HG03457 (cell line): ENCODE data around the gene CSRNP2.
"Not testable (repeated sequence)": the region's sequence is repeated elsewhere in the genome, so short reads cannot be mapped to it uniquely, and the experiment has no call there.

Experiments used
- ATAC-seq: cut with Tn5 transposase; IDR thresholded peaks from one replicate; pipeline ENCODE4 v1.9.1; 2021; ENCODE audit warnings: moderate number of reproducible peaks; ENCODE audit not compliant: unreplicated experiment

The CSRNP2 gene

DNA sequence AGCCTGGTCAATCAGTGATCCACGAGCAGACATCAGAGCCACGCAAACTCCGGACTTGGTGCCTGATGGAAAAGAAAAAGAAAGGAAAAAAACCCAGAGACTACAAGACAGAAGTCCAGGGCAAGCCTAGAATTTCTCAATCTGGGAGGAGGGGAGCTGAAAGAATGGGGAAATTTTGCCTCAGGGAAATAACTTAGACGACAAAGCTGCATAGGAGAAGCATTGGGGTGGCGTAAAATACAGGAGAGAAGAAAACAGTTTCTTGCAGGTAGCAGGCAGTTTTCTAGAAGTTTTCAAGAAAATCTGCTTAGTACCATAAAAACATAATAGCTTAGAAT lies 54.6 kb downstream of the CSRNP2 start:
- no peak for ATAC-seq

DNA sequence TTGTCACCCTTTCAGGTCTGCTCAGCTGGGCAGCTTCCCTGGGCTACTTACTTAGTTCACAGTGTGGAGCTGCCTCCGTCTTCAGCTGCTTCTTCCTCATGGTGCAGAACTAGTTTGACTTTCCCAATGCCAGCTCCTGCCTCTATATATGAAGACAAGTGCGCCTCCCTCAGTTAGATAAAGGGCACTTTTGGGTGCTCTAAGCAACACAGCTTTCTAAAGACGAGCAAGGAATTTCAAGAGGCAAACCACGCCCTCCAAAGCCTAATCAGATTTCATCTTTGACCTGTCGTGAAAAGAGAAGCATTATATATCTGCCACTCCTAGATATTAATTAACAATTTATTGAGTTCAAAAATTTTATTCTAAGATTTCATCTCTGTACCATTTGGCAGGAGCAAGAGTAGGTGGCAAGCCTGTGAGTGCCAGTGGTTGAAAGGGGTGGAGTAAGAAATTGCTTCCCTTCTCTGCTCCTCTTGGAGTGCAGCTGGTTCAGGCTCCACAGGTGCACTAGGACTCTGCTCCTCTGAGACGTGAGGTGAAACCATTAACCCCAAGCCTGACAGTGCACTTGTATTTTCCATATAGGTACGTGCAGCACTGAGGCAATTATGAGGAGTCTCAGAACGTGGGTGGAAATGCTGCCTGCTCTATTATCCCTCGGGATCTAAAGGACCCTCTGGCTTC lies 55.1 kb downstream of the CSRNP2 start:
- no peak for ATAC-seq

DNA sequence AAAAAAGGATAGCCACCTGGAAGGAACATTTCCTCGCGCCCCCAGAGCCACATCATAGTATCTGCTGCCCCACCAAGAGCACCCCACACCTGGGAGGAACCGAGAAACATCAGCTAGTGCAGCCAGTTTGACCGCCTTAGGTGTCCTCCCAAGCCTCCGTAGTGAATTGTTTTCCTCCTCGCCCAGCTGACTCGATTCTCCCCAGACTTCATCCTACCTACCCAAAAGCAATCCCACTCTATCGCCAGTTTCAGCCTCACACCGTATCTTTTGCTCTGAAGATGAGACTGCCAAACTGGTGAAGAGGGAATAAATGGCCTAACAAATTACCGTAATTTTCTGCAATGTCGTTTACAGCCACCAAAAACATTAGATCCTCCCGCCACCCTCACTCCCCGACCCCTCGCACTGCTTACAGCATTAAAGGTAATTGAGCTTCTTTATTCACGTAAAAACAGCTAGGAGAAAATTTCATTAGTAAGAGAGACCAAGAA lies 56.0 kb downstream of the CSRNP2 start:
- no peak for ATAC-seq

DNA sequence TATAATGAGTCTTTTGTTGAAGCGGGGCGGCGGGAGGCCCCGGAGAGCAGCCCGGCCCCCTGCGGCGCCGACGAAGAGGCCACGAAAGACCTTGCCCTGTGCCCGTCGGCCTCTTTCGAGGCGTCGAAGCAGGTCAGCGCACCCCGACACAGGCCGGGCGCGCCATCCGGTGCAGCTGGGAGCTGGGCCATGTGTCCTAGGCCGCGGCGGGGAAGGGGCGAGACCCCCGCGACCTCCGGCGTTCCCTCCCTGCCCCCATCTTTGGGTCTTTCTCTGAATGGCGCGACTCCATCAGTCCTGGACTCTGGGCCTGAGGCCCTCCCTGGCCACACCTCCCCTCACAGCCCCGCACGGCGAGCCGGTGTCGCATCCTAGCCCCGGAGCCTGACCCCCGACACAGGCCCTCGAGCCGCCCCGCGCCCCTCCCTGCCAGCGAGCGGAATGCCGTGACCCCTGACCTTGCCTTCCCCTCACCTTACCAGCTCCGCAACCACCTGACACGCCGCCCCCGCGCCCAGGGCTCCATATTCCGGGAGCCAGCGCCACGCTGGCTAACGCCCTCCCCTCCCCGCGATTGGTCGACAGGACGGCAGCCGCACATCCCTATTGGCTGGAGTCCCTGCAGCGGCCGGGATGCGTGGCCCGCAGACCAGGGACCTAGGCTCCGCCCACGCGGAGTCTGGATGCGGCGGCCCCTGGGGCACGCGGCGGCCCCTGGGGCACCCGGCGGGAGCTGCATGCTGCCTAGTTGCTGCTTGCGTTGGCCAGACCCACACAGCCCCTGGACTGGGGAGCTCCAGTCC lies 57.4 kb downstream of the CSRNP2 start, which contains the start of gene SLC11A2:
SLC11A2 (minus strand) TSS at position 549 of the 803 bp plus-strand sequence. CDS start 15,656 bp downstream, outside the sequence.
- ATAC-seq: peak; percentile 79

DNA sequence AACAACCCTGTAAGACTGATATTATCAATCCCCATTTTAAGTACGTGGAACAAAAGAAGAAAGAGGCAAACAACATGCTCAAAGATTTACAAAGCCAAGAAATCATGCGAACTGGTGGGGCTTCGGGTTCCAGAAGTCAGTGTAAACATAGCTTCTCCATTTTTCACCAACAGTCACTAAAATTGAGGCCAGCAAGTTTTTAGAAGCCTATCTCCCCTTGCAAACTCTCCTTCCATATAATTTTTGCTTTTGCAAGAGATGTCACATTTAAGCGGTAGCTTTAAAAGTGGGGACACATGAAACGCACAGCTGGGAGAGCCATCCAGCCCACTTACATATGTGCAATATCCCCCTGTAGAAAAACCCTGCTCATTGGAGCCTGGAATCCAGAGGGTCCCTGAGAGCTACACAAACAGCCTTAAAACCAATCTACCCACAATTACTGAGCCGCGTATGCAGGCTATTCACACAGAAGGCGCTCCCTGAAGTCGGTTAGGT lies 58.0 kb downstream of the CSRNP2 start:
- ATAC-seq: no peak

DNA sequence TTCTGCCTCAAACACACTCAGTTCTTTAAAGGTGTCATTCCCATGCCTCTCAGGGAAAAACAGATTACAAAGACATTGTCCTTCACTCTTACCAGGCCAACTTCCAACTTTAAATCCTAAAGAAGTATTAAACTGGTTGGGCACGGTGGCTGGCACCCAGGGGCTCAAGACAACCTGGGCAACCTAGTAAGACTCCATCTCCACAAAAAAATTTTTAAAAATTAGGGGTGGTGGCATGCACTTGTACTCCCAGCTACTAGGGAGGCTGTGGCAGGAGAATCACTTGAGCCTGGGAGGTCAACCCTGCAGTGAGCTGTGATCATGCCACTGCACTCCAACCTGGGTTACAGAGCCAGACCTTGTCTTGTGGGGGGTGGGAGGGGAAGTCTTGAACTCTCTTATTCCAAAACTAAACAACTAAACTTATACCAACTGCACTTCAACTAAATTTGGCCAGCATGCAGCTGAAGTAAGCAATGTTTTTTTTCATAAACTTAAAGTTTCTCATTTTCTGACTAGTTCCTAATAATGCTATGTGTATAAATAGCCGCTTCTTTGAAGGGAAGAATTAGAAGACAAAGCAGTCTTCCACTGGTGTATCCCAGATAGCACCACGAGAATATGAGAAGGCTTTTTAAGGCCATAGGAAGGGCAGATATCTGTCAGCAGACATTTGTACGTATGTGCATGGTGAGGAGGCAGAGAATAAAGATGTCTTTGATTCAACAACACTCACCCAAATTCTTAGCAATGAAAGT lies 59.6 kb downstream of the CSRNP2 start:
- ATAC-seq: no peak

DNA sequence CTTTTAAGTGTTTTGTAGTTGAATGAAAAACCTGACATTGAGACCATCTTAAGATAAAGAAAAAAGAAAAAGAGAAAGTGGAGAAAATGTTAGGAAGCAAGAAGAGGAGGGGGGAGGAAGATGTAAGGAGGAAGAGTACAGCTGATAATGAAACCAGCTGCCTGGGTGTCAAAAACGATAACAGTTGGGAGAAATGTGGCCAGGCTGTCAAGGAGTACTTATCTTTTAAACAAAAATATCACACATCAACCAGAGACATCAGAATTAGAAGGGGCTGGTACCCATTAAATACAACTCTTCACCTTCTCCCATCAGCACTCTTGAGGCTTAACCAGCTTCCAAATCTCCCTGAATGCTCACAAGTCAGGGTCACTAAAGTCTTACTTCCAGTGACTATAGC lies 61.7 kb downstream of the CSRNP2 start:
- ATAC-seq: no peak

DNA sequence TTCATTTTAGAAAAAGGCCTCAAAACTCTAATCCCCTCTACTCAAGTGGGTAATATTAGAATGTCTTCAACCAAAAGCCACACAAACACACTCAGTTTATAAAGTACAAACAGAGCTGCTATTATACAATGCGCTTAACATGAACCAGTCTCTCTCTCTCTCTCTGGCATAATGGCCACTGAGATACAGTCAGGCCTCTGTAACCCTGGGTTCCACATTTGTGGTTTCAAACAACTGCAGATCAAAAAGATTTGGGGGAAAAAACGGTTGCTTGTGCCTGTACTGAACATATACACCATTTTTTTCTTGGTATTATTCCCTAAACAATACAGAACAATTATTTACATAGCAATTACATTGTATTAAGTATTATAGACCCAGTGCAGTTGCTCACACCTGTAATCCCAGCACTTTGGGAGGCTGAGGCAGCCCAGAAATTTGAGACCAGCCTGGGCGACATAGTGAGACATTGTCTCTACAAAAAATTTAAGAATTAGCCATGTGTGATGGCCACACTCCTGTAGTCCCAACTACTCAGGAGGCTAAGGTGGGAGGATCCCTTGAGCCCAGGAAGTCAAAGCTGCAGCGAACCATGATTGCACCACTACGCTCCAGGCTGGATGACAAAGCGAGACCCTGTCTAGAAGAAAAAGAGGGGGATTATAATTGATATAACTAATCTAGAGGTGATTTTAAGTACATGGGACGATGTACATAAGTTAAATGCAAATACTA lies 62.8 kb downstream of the CSRNP2 start:
- no peak for ATAC-seq

DNA sequence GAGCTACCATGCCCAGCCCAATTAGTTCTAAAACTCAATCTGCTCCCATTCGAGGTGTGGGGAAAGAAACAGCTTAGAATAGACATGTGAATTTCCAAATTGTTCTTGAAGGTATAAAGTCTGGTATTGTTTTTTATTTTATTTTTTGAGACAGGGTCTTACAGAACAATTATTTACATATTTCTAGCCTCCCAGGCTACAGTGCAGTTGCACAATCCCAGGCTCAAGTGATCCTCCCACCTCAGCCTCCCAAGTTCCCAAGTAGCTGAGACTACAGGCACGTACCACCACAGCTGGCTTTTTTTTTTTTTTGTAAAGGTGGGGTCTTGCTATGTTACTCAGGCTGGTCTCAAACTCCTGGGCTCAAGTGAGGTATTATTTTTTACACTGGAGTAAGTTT lies 63.5 kb downstream of the CSRNP2 start:
- ATAC-seq: no peak

DNA sequence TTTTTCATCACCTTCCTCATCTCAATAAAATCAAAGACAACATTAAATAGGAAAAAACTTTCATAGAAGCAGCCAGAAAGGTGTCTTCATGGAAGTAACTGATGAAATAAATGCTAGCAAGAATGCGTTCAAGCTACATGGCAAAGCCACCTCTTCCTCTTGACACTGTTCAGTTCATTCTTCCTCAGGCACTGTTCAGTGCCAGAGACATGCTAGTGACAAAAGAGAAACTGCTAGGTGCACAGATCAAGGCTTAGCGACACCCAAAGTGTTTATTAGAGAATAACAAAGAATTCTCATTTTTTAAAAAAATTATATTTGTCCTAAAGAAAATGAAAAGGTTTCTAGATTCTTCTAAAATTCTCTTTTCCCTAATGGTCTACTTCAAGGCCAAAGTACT lies 64.4 kb downstream of the CSRNP2 start:
- no peak for ATAC-seq

DNA sequence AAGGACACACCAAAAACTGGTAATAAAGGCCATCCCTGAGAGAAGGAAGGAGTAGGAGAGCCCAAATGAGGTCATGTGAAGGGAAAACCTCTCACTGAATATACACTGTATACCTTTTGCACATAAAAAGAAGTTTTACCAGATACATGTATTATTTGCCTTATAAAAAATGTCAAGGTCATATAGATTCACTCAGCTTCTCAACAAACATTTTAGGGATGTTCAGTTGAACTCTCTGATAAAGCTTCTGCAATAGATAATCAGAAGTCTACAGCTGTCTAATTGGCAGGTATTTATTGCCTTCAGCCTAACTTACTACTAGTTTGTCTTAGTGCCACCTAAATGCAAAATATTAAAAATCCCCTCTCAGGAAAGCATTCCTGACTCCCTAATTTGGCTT lies 65.9 kb downstream of the CSRNP2 start:
- no peak for ATAC-seq

DNA sequence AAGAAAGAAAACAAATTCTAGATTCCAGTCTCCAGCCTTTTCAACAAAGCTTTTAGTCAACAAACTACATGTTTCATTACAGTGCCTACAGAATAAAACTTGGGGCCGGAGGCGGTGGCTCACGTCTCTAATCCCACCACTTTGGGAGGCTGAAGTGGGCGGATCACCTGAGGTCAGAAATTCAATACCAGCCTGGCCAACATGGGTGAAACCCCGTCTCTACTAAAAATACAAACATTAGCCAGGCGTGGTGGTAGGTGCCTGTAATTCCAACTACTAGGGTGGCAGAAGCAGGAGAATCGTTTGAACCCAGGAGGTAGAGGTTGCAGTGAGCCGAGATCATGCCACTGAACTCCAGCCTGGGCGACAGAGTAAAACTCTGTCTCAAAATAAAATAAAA lies 68.9 kb downstream of the CSRNP2 start:
- ATAC-seq: not testable (repeated sequence)

DNA sequence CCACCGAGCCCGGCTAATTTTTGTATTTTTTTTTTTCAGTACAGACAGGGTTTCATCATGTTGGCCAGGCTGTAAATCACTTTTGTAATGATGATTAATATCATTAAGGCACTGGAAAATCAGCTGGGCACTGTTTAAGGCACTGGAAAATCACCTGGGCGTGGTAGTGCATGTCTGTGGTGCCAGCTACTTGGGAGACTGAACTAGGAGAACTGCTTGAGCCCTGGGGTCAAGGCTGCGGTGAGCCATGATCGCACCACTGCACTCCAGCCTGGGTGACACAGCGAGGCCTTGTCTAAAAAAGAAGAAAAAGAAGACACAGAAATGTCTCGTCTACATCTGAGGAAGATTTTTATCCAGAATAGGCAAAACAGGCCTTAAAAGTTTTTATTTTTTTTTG lies 70.0 kb downstream of the CSRNP2 start:
- no peak for ATAC-seq

DNA sequence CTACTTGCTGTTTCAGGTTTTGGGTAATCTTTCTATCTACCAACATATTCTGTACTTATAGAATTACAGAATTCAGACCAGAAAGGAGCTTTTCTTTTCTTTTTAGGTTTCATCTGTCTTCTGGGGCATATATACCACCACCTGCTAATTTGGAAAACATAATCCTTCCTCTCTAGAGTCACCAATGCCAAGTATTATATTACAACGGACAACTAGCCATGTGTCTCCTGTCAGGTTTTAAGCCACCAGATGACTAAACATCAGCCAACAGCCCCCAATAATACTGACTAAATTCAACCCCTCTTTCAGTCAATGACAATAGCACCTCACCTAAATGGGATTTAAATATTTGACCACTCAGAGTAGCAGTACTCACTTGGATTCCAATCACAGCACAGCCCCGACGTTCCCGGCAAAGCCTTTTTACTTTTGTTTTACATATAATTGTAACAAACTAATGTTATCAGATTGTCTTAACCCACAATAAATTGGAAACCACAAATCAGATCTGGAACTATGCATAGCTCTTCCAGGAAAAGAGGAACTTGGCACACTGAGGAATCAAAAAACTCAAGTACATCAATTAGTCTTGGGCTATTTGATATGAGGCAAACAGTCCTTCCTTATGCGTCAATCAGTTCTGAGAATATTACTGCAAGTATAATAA lies 70.7 kb downstream of the CSRNP2 start:
- no peak for ATAC-seq

DNA sequence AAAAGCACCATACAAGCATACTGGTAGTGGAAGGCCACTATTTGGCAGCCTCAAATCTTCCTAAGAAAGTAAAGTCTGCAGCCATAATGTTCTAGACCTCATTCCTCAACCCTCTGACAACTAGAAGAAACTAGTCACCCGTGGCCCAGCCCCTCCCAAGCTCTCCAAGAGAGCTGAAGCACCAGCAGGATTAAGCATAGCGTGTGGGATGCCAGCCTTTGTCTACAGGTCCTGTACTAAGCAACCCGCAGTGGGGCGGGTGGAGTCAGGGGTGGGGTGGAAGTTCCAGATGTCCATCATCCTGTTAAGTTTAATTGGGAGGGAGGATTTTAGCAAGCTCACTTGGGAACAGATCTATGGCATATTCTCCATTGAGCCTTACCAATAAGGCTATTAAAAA lies 71.4 kb downstream of the CSRNP2 start:
- ATAC-seq: no peak
